DOHH2 (cell line): ENCODE measurements around the gene CEP85.

ENCODE experiments used
- CTCF ChIP-seq: fragments of 200-600 bp; sonication (generic); IDR thresholded peaks from one replicate; pipeline ENCODE4 v1.5.1; 2014; ENCODE audit warnings: antibody characterized with exemption, mild to moderate bottlenecking, low read depth, low read length; ENCODE audit not compliant: poor library complexity, severe bottlenecking
- EZH2phosphoT487 ChIP-seq: fragments of 200-600 bp; sonication (generic); IDR thresholded peaks from 2 replicates; pipeline ENCODE4 v1.6.1; 2017; ENCODE audit warnings: borderline replicate concordance, mild to moderate bottlenecking, antibody characterized with exemption, low read length, moderate library complexity, mixed read lengths

GRCh38 chr1:26218906-26219494 lies 15.0 kb upstream of the CEP85 start:
- TF ChIP-seq CTCF: no peak
- TF ChIP-seq EZH2phosphoT487: no peak
